ENCODE results near the gene NUDT8. TPM values are rescaled to one million over a fixed set of nuclear protein-coding genes. Genes with fewer than 3 reads are reported as not detected.
"Not testable (repeated sequence)": the region's sequence is repeated elsewhere in the genome, so short reads cannot be mapped to it uniquely, and the experiment has no call there.

Gene NUDT8
- total RNA-seq, 2 donors from 2014 or later: 9.9 to 11.5 TPM

DNA sequence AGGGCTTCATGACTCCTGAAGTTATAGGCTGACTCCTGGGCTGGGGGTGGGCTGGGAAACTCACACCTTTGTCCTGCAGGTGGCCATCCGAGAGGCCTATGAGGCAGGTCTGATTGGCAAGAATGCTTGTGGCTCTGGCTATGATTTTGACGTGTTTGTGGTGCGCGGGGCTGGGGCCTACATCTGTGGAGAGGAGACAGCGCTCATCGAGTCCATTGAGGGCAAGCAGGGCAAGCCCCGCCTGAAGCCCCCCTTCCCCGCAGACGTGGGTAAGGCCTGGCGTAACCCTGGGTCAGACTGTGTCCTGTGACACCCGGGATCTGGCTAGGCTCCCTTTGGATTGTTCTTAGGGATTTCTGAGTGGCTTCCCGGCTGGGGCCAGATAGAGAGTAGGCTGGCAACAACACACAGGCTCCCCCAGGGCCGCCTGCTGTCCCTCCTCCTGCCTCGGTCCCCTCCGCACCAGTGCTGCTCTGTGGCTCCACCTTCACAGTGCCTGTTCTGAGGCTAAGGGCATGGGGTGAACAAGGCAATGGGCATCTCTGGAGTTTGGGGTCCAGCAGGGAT lies 19.4 kb downstream of the NUDT8 start:
- H3K4me1 Mint-ChIP-seq (ENCODE audit: low read depth in 2 of 2): peaks cover 20 to 37% of the 10 kb centered on the region in 2 donors
- no peak overlapping the region for H3K27ac Mint-ChIP-seq
- no peak overlapping the region for H3K4me3 Mint-ChIP-seq
- no peaks in the 10 kb centered on the region for H3K27me3 Mint-ChIP-seq
- ATAC-seq (no peak), DNase-seq (ENCODE audit: low spot score) (no peak)
- no peaks in the 10 kb centered on the region for H3K9me3 Mint-ChIP-seq
- peaks cover 5% of the 10 kb centered on the region for H3K36me3 Mint-ChIP-seq

GRCh38 chr11:67609316-67609715 lies 20.4 kb downstream of the NUDT8 start:
- Mint-ChIP-seq H3K27ac (peak overlapping the region; percentile 44 to 54), H3K27me3 (no peaks in the 10 kb centered on the region), H3K4me1 (ENCODE audit: low read depth in 2 of 2) (peaks cover 20 to 31% of the 10 kb centered on the region in 2 donors), H3K4me3 (no peak overlapping the region), H3K36me3 (peaks cover 5% of the 10 kb centered on the region), H3K9me3 (no peaks in the 10 kb centered on the region)
- DNase-seq (ENCODE audit: low spot score): no peak
- ATAC-seq: no peak

DNA sequence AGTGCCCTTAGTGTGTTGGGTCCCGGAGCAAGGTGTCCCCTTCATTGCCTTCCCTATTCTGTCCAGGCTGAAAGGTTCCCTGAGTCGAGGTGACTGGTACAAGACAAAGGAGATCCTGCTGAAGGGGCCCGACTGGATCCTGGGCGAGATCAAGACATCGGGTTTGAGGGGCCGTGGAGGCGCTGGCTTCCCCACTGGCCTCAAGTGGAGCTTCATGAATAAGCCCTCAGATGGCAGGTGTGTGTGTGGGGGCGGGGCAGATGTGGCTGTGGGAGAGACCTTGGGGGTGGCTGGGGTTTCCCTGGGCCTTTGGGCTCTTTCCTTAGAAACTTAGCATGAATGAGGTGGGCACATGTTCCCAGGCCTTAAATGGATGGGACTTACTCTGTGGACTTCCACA lies 21.3 kb downstream of the NUDT8 start:
- no peaks in the 10 kb centered on the region for H3K27me3 Mint-ChIP-seq
- DNase-seq (ENCODE audit: low spot score) (no peak), ATAC-seq (no peak)
- no peaks in the 10 kb centered on the region for H3K9me3 Mint-ChIP-seq
- H3K27ac Mint-ChIP-seq: peak overlapping the region; percentile 44 to 54
- peaks cover 5% of the 10 kb centered on the region for H3K36me3 Mint-ChIP-seq
- peaks cover 15 to 25% of the 10 kb centered on the region in 2 donors for H3K4me1 Mint-ChIP-seq (ENCODE audit: low read depth in 2 of 2)
- H3K4me3 Mint-ChIP-seq: peak overlapping the region; percentile 25

DNA sequence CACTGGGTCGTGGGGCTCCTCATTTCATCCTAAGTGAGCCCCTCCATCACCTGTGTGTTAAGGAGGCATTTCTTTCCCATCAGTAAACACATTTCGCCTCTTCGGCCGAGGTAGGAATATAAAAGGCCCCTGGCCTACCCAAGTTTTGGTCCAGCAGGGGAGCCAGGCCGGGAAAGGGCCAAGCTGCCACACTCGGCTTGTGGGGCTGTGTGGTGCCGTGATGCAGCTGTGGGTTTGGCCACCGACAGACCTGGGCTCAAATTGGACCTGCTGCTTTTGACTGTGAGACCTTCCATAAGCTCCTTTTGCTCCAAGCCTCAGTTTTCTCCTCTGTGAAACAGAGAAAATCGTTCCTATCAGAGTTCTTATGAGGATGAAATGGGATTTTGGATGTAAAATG lies 22.2 kb downstream of the NUDT8 start:
- H3K27me3 Mint-ChIP-seq: no peaks in the 10 kb centered on the region
- no peak for DNase-seq (ENCODE audit: low spot score)
- H3K4me3 Mint-ChIP-seq: peak overlapping the region; percentile 96
- peaks cover 5% of the 10 kb centered on the region for H3K36me3 Mint-ChIP-seq
- no peak for ATAC-seq
- H3K27ac Mint-ChIP-seq: peak overlapping the region; percentile 74 to 92
- peaks cover 14 to 20% of the 10 kb centered on the region in 2 donors for H3K4me1 Mint-ChIP-seq (ENCODE audit: low read depth in 2 of 2)
- no peaks in the 10 kb centered on the region for H3K9me3 Mint-ChIP-seq

DNA sequence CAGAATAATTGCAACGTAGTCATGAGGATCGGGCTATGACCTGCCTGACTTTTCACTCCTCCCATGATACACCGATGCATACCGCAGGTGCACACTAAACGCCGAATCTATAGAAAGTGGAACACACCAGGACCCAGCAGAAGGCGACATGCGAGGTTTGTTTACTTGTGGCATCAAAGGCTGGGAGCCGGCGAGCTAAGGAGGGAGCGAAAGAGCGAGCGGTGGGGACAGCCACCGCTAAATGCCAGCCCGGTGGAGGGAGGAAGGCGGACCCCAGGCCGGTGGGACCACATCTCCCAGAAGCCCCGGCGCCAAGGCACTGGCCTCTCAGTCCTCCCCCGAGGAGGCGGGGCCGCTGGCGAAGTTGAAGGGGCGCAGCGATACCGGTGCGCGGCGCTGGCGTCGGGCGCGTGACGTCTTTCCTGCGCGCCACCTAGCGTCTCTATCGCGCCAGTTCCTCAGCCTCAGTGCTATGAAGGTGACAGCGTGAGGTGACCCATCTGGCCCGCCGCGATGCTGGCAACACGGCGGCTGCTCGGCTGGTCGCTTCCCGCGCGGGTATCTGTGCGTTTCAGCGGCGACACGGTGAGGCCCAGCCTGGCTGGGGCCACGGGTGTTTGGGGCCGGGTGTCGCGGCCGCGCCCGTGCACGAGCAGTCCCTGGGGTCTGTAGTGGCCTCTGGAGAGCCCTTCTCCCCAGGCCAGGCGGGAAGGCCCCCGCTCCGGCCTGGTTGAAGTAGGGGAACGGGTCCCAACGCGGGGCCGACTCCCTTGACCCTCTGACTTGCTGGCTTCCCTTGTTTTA lies 23.0 kb downstream of the NUDT8 start, which contains the start of gene NDUFV1:
NDUFV1 (plus strand) TSS at position 445 of the 804 bp plus-strand sequence; CDS start at position 514, 69 bp downstream.
- Mint-ChIP-seq H3K9me3 (no peaks in the 10 kb centered on the region), H3K36me3 (peaks cover 5% of the 10 kb centered on the region), H3K27me3 (no peaks in the 10 kb centered on the region), H3K4me1 (ENCODE audit: low read depth in 2 of 2) (peaks cover 14 to 21% of the 10 kb centered on the region in 2 donors), H3K4me3 (peak within 1 kb of the TSS; percentile 96), H3K27ac (peak within 1 kb of the TSS; percentile 74 to 92)
- peak; percentile 99 for ATAC-seq
- DNase-seq (ENCODE audit: low spot score): peak; percentile 97

DNA sequence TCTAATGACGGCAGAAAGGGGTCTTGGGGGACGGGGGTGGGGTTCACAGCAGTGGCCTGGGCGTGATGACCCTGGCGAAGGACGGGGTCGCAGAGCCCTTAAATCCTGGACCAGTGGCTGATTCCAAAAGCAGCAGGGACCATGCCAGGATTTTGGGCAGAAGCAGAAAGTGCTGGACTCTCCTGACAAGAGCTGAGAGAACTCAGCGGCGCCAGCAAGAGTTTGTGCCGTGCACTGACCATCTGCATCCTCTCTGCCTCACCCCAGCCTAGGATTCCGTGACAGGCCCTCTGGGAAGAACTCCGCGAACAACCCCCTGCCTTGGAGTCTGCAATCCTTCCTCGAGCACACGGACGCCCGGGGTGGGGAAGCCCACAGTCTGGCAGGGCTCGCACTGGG lies 23.6 kb downstream of the NUDT8 start:
- H3K4me3 Mint-ChIP-seq: peak overlapping the region; percentile 96

DNA sequence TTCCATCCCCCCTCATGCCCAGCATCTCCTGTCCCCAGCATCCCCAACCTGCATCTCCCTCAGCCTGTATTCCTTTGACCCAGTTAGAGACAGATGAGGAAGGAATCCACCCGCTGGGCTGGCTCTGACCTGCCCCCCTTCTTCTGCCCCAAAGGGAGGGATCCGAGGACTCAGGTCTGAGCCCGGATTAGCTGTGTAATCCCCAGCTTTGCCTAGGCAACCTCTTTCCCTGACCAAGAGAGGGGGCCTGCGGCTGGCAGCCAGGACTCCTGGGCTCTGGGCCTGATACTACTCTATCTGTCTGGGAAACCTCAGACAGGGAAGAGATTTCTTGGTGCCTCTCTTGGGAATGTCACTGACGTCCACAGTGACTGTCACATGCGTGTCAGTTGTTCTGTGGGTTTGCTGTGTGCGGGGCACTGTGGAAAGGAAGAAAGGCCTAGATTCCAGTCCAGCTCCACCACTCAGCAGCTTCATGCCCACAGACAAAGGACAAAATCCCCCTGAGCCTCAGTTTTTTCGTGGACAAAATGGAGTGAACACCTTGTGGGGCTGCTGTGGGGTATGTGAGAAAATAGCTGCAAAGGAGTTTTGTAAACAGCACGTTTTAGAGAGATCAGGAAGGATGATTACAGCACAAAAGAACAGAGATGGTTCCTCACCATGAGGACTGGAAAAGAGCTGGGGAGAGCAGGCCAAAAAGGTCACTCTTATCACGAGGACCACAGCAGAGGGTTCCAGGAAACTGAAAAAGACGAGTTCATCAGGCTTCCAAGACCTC lies 24.3 kb downstream of the NUDT8 start:
- no peak for ATAC-seq
- Mint-ChIP-seq H3K4me1 (ENCODE audit: low read depth in 2 of 2) (peaks cover 22 to 32% of the 10 kb centered on the region in 2 donors), H3K9me3 (no peaks in the 10 kb centered on the region), H3K27ac (peak overlapping the region; percentile 25 to 92), H3K27me3 (no peaks in the 10 kb centered on the region), H3K4me3 (peak overlapping the region; percentile 66), H3K36me3 (peaks cover 5% of the 10 kb centered on the region)
- DNase-seq (ENCODE audit: low spot score): no peak

More for the DNA sequence above, 23.6 kb downstream of the NUDT8 start:
- Mint-ChIP-seq H3K4me1 (ENCODE audit: low read depth in 2 of 2) (peaks cover 16 to 25% of the 10 kb centered on the region in 2 donors), H3K27ac (peak overlapping the region; percentile 74 to 92), H3K36me3 (peaks cover 5% of the 10 kb centered on the region), H3K9me3 (no peaks in the 10 kb centered on the region), H3K27me3 (no peaks in the 10 kb centered on the region)
- DNase-seq (ENCODE audit: low spot score) (no peak), ATAC-seq (no peak)

DNA sequence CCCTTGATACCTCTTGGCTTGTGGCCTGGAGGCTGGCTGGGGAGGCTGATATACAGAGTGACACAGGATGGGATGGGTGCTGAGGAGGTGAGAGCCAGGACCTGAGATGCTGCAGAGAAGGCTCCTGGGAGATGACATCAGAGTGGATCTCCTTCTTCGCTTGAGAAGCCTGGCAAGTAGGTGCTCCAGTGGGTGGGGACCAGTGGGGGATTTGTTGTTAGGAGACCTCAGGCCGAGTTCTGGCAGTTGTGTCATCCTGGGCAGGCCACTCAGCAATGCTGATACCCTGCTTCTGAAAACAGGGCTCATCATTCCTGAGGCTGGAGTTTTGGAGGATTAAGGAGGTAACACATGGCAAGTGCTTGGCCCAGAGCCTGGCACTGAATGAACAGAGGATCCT lies 24.9 kb downstream of the NUDT8 start:
- Mint-ChIP-seq H3K27ac (peak overlapping the region; percentile 51 to 69), H3K36me3 (peaks cover 5% of the 10 kb centered on the region), H3K4me1 (ENCODE audit: low read depth in 2 of 2) (peaks cover 29 to 38% of the 10 kb centered on the region in 2 donors), H3K27me3 (no peaks in the 10 kb centered on the region), H3K4me3 (peak overlapping the region; percentile 54), H3K9me3 (no peaks in the 10 kb centered on the region)
- ATAC-seq (no peak), DNase-seq (ENCODE audit: low spot score) (no peak)

DNA sequence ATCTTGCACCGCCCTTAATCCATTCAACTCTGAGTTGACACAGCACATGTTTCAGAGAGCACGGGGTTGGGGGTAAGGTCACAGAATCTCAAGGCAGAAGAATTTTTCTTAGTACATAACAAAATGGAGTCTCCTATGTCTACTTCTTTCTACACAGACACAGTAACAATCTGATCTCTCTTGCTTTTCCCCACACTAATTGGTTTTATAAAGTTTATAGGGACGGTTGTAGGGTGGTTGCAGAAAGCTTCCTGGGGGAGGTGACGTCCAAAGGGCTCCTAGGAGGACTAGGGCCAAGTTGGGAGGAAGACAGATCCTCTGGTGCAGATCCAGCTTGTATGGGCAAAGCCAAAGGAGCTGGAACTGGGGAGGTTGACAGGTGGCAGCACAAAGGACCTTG lies 25.6 kb downstream of the NUDT8 start:
- Mint-ChIP-seq H3K27ac (peak overlapping the region; percentile 51 to 69), H3K4me3 (peak overlapping the region; percentile 54), H3K4me1 (ENCODE audit: low read depth in 2 of 2) (peaks cover 34 to 39% of the 10 kb centered on the region in 2 donors)
- not testable (repeated sequence) for DNase-seq (ENCODE audit: low spot score); H3K9me3 Mint-ChIP-seq; H3K27me3 Mint-ChIP-seq; ATAC-seq; H3K36me3 Mint-ChIP-seq

GRCh38 chr11:67601098-67601497 lies 28.6 kb downstream of the NUDT8 start:
- ATAC-seq (no peak), DNase-seq (ENCODE audit: low spot score) (no peak)
- Mint-ChIP-seq H3K27ac (peak overlapping the region; percentile 73 to 91), H3K4me1 (ENCODE audit: low read depth in 2 of 2) (peaks cover 21 to 32% of the 10 kb centered on the region in 2 donors), H3K9me3 (no peaks in the 10 kb centered on the region), H3K36me3 (no peaks in the 10 kb centered on the region), H3K27me3 (no peaks in the 10 kb centered on the region), H3K4me3 (peak overlapping the region; percentile 80)

- ATAC-seq (peak; percentile 86 to 88), DNase-seq (ENCODE audit: low spot score) (no peak)
- Mint-ChIP-seq H3K36me3 (no peaks in the 10 kb centered on the region), H3K4me1 (ENCODE audit: low read depth in 2 of 2) (peaks cover 21 to 28% of the 10 kb centered on the region in 2 donors), H3K4me3 (peak overlapping the region; percentile 80), H3K27ac (peak overlapping the region; percentile 73 to 91), H3K27me3 (no peaks in the 10 kb centered on the region), H3K9me3 (no peaks in the 10 kb centered on the region)
Measured at GRCh38 chr11:67600324-67601029, 29.3 kb downstream of the NUDT8 start.

- peak overlapping the region; percentile 73 to 91 for H3K27ac Mint-ChIP-seq
- no peaks in the 10 kb centered on the region for H3K27me3 Mint-ChIP-seq
- H3K4me3 Mint-ChIP-seq: peak overlapping the region; percentile 80
Measured at GRCh38 chr11:67599149-67599548, 30.6 kb downstream of the NUDT8 start.

GRCh38 chr11:67597963-67598362 lies 31.8 kb downstream of the NUDT8 start:
- not testable (repeated sequence) for H3K36me3 Mint-ChIP-seq; ATAC-seq; H3K27me3 Mint-ChIP-seq; H3K4me3 Mint-ChIP-seq; H3K9me3 Mint-ChIP-seq; DNase-seq (ENCODE audit: low spot score)
- Mint-ChIP-seq H3K4me1 (ENCODE audit: low read depth in 2 of 2) (peaks cover 21 to 28% of the 10 kb centered on the region in 2 donors), H3K27ac (peak overlapping the region in 1 of 2 donors; percentile 48)

More at GRCh38 chr11:67599149-67599548, 30.6 kb downstream of the NUDT8 start:
- DNase-seq (ENCODE audit: low spot score) (no peak), ATAC-seq (no peak)
- H3K36me3 Mint-ChIP-seq: no peaks in the 10 kb centered on the region
- H3K9me3 Mint-ChIP-seq: no peaks in the 10 kb centered on the region
- H3K4me1 Mint-ChIP-seq (ENCODE audit: low read depth in 2 of 2): peaks cover 21 to 28% of the 10 kb centered on the region in 2 donors
